Activated gamma-delta T cell (primary cell): ENCODE measurements around the gene RHBDL1.
A peak's percentile ranks its signal among the peaks of the same experiment; 100 is the strongest.
"Not testable (repeated sequence)": the region's sequence is repeated elsewhere in the genome, so short reads cannot be mapped to it uniquely, and the experiment has no call there.

ENCODE experiments used
- DNase-seq: peaks from one replicate; lab custom pipeline; 2025; lab: John Stamatoyannopoulos, UW

RHBDL1 gene

DNA sequence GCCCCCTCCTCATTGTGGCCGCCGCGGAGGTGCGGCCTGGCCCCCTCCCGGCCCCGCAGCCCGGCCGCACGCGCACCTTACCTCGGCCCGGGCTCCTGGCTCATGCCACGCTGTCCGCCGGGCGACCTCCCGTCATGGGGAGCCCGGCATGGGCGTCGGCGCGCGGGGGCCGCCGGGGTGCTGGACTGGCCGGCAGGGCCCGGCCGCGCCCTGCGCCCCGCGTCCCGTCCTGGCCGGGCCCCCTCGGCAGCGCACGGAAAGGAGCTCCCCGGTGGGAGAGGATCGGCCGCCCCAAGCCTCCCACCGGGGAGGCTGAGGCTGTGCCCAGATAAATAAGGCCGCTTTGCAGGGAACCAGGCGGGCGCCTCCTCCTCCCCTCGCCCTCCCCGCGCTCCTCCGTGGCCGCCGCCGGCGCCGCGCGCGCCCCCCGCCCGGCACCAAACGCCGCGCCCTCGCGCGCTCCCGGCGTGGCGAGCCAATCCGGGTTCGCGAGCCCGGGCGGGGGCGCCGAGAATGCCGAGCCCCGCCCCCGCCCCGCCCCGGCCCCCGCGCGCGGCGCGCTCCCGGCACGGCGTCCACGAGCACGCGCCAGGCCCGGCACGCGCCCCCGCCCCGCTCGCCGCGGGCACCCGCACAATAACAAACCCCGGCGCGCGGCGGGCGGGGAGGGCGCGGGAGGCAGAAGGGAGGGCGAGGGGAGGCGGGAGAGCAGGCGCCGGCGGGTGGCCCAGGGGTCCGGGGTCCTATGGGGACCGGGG lies 30.1 kb downstream of the RHBDL1 start, which contains the start of gene FBXL16:
TSS of gene FBXL16 (minus strand) at position 371 of the 758 bp plus-strand sequence. CDS start 8,396 bp downstream, outside the sequence.
- DNase-seq = no peak

DNA sequence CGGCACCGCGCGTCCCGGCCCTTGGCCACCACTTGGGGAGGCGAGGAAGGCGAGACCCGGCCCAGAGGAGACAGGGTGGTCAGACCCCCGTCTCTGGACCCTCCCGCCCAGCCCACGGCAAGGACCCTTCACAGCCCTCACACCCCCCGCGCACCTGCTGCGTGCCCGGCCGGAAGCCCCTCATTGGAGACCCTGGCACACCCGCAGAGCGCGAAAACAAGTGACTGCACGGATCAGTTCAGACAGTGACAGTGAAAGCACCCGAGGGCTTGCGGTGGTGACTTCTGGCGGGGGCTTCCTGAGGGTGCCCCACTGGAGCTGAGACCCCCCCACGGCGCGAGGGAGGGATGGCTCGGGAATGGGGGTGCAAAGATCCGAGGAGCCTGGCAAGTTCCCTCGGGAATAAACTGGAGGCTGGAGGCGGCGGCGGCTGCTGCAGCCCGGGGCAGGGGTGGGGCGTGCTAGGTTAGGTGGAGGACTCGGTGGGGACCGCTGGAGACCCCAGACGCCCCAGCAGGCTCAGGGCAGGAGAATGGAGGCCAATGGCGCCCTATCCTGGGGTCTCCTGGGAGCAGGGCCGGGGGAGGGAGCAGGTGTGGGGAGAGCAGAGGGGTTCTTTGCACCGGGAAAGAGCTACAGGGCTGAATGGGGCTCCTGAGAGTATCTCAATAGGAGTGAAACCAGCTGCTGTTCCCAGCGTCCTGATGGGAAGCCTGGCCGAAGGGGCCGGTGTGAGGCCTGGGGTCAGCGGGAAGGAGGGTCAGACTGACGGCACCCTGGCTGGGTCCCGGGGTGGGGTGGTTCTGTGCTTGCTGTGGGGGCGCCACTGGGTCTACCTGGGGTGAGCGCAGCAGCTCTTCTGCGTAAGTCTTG lies 31.0 kb downstream of the RHBDL1 start:
- no peak for DNase-seq

DNA sequence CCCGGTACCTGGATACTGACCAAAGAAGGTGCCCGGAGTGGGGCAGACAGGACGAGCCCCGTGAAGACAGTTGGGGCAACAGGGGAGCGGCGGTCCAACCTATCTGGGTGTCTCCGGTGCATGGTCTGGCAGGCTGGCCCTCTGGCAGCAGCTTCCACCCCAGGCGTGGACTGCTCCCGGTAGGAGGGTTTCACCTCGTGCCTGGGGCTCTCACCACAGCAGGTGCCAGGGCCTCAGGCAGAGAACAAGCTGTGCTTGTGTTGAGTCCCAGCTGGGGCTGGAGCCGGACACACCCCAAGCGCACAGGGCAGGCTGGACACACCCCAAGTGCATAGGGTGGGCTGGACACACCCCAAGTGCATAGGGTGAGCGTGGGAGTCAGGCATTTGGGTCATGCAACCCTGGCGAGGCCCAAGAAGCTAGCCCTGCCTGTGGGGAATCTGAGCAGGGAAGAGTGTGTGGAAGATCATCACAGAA lies 31.6 kb downstream of the RHBDL1 start:
- DNase-seq = no peak

DNA sequence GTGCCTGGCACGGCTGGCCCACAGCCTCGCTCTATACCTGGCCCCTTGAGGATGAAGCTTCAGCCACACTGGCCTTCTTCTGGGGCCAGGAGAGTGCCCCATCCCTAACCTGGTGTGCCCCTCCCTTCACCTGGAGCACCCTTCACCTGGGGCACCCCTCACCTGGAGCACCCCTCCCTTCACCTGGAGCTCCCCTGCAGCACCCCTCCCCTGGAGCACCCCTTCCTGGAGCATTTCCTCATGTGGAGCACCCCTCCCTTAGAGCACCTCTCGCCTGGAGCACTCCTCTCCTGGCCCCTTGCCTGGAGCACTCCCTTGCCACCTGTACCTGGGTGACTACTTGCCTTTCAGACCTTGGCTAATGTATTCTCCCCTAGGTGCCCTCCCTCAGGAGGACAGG lies 32.5 kb downstream of the RHBDL1 start:
- no peak for DNase-seq

DNA sequence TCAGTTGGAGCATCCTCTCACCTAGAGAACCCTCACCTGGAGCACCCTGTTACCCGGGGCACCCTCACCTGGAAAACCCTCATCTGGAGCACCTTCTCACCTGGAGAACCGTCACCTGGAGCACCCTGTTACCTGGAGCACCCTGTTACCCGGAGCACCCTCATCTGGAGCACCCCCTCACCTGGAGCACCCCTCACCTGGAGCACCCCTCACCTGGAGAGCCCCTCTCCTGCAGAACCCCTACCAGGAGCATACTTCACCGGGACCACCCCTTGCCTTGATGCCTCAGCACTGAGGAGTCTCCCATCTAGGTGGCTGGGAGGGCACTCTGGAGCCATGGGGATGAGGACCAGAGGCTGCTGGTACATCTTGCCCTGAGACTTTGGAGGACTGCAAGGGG lies 33.5 kb downstream of the RHBDL1 start:
- DNase-seq = no peak

DNA sequence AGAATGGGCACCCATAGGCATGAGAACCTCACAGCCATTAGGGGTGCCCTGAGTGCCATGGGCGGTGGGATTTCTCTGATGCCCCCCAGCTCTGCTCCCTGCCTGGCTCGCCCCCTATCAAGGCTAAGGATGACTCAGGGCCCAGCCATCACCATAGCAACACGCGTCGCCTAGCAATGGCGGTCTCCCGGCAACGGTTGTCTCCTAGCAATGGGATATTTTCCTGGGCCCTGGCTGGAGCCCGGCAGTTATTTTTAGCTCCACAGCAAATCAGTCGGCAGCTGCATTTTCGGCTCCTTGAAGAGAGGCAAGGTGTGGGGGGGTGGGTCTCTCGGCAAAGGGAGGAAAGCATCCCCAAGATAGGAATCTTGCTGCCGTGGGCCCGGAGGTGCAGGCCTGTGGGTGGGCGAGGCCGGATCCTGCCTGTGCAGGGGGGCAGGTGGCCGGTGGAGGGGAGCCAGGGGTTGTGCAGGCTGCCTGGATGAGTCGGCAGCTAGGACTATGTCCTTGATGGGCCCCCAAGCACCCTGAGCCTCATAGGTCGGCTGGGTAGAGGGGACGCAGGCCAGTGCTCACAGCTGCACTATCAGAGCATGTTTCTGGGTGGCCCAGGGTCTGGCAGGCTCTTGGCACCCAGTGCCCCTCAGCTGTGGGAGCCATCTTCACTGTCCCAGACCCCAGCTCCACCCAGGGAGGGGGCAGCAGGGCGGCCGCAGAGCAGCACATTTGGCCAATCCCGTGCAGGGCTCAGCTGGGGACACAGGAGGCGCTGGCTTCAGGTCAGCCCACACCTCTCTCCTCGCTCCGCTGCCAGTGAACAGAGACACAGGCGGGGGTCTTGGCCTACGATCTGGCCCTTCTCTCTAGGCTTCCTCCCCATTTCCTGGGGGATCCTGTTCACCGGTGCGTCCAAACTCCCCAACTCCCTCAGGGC lies 34.4 kb downstream of the RHBDL1 start:
- DNase-seq = no peak

DNA sequence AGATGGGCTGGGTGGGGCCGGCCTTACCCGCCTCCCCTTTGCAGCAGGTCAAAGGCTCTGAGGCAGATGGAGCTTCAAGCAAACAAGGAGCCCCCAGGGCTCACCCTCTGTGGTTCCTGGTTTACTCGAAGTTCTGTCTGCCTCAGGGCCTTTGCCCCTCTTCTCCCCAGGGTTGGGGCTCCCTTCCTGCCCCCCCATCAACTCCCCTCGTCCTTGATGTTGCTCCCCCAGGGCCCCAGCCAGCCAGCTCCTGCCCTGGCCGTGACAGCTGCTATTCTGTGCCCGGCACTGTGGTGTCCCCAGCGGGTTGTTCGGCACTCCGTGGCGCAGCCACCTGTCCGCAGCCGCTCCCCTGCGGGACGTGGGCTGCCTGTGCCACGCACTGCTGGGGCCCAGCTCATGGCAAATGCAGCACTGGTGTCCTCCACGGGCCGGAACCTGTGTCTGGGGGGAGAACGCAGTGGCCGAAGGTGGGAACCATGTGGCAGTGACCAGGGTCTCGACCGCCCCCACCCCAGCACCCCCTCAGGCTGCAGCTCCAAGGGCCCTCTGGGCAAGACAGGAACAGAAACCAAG lies 35.1 kb downstream of the RHBDL1 start:
- no peak for DNase-seq

DNA sequence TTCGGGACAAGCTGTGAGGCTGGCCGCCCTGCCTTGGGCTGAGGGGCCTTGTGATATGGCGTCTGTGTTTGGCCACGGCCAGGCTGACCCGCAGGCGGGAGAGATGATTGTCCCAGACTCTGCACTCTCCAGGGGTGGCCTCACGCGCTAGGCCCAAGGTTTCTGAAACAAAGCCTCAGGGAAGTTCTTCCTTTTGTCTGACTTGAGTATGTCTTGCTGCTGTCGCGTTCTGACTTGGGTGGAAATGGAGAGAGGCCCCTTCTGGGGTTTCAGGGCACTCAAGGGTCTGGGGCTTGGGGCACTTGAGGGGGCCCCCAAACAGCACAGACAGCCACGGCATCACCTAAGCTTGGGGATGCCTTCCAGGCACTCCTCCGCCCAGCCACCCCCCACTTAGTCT lies 35.6 kb downstream of the RHBDL1 start:
- DNase-seq = no peak

DNA sequence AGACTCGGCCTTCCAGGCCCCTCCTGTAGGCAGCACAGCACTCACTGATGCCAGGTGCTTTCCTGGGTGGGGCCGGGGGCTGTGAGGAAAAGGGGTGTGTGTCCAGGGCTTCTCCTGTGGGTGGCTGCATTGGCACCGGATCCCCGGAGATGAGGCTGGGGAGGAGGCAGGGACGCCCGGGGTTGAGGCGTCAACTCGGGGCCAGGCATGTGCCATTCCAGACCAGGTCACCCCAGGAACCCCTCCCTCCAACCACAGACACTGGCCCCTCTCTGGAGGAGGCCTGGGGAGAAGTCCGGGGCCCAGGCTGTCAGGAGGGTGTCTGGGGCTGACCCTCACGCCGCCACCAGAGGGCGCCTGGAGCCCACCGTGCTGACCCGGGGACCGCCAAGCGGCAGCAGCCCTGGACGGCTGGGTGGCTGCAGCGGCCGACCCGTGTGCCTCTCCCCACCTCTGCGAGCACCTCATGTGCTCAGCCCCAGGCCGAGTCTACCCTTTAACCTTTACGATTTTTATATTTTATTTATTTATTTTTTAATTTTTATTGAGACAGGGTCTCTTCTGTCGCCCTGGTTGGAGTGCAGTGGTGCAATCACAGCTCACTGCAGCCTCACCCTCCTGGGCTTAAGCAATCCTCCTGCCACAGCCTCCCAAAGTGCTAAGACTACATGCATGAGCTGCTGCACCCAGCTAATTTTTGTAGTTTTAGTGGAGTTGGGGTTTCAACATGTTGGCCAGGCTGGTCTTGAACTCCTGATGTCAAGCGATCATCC lies 36.3 kb downstream of the RHBDL1 start:
- DNase-seq = peak; percentile 64

DNA sequence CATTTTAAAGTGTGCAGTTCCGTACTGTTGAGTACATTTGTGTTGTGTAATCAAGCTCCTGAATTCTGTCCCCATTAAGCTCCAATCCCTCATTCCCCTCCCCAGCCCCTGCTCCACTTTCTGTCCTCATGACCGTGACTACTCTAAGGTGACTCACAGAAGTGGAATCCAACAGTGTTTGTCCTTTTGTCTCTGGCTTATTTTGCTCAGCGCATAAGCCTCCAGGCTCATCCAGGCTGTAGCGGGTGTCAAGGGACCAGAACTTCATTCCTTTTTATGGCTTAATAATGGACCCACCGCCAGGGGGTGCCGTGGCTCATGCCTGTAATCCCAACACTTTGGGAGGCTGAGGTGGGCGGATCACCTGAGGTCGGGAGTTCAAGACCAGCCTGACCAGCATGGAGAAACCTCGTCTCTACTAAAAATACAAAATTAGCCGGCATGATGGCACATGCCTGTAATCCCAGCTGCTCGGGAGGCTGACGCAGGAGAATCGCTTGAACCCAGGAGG lies 37.3 kb downstream of the RHBDL1 start:
- DNase-seq = not testable (repeated sequence)

DNA sequence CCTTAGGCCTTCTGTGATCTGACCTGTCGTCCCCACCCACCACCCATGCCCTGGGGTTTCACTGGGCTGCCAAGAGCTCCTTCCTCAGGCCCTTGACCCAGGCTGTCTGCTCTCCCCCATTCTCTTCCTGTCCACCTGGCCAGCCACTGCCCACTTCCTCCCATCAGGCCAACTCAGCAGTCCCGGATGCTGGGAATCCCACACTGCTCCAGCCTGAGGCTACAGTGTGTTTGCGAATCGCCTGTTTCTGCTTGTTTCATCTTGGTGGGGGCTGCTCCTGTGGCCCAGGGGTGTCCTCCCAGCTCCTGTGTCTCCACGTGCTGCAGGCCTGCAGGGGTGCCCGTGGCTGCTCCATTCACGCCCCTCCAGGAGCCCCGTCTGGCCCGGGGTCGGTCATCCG lies 38.6 kb downstream of the RHBDL1 start:
- DNase-seq = no peak

DNA sequence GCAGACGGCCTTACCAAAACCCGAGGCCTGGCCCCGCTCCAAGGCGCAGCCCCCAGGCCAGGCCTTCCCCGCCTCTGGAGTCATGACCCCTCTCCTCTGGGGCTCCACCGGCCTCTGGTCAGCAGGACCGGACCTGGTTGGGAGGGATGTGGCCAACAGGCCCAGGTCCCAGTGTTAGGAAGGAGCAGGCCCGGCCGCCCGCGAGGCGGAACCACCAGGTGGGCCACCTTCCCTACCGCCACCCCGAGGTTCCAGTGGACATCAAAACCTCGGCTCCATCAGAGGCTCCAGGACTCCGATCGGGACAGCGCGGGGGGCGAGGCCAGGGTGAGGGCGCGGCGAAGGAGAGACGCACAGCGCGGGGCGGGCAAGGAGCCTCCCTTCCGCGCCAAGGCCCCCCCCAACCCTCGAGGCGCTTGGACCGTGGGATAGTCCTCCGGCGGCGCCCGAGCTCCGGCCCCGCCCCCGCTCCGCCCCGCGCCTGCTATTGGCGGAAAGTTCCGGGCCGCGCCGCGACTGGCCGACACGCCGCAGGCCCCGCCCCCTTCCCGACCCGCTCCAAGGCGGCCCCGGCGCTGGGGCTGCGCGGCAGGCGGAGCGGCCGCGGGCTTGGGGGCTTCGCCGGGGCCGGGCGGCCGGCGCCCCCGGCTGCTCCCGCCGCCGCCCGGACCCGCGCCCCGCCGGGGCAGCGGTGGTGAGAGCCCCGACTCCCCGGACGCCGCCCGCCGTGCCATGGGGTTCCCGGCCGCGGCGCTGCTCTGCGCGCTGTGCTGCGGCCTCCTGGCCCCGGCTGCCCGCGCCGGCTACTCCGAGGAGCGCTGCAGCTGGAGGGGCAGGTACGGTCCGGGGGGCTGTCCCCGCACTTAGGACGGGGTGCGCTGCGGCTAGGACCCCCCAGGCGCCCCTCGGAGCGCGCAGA lies 39.3 kb downstream of the RHBDL1 start, which contains the start of gene METRN:
TSS of gene METRN (plus strand) at position 561 of the 919 bp plus-strand sequence. CDS start at position 733, 172 bp downstream.
- peak; percentile 81 for DNase-seq

DNA sequence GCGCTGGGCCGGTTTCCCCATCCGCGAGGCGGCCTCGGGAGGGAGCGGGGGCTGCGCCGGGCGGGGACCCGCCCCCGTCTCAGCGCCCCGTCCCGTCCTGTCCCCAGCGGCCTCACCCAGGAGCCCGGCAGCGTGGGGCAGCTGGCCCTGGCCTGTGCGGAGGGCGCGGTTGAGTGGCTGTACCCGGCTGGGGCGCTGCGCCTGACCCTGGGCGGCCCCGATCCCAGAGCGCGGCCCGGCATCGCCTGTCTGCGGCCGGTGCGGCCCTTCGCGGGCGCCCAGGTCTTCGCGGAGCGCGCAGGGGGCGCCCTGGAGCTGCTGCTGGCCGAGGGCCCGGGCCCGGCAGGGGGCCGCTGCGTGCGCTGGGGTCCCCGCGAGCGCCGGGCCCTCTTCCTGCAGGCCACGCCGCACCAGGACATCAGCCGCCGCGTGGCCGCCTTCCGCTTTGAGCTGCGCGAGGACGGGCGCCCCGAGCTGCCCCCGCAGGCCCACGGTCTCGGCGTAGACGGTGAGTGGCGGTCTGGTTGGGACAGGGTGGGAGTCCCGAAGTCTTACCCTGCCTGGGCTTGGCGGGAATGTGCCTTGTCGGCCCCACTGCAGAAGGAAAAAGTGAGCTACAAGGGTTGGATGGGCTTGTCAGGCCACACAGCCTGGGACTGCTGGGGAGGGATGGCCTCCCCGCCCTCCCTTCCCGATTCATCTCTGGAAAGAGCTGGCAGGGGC lies 40.2 kb downstream of the RHBDL1 start:
- DNase-seq = no peak

DNA sequence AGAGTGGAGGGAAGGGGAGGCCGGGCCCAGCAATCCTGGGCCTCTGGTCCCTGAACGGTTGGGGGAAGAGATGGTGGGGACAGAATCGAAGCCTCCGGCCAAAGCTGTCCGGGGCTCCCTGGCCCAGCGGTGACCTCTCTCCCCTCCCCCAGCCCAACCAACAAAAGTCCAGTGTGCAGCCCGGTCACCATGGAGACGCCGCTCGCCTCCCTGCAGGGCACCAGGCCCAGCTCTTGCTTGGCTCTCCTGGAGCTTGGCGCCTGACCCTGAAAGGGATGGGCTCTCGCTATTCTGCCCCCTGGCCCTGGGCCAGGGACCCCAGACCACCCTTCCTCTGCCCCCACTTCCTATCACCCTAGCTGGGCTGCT lies 40.7 kb downstream of the RHBDL1 start:
- DNase-seq = no peak

DNA sequence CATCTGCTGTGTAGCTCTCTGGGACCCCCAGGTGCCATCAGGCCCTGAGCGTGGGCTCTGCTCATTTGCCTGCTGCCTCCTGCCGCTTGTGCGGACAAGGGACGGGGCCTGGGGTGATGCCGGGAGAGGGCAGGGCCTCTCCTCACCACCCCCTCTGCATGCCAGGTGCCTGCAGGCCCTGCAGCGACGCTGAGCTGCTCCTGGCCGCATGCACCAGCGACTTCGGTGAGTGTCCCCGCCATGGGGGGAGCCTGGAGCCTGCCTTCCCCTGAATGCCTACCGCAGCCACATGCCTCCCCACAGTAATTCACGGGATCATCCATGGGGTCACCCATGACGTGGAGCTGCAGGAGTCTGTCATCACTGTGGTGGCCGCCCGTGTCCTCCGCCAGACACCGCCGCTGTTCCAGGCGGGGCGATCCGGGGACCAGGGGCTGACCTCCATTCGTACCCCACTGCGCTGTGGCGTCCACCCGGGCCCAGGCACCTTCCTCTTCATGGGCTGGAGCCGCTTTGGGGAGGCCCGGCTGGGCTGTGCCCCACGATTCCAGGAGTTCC lies 41.4 kb downstream of the RHBDL1 start:
- DNase-seq = no peak

DNA sequence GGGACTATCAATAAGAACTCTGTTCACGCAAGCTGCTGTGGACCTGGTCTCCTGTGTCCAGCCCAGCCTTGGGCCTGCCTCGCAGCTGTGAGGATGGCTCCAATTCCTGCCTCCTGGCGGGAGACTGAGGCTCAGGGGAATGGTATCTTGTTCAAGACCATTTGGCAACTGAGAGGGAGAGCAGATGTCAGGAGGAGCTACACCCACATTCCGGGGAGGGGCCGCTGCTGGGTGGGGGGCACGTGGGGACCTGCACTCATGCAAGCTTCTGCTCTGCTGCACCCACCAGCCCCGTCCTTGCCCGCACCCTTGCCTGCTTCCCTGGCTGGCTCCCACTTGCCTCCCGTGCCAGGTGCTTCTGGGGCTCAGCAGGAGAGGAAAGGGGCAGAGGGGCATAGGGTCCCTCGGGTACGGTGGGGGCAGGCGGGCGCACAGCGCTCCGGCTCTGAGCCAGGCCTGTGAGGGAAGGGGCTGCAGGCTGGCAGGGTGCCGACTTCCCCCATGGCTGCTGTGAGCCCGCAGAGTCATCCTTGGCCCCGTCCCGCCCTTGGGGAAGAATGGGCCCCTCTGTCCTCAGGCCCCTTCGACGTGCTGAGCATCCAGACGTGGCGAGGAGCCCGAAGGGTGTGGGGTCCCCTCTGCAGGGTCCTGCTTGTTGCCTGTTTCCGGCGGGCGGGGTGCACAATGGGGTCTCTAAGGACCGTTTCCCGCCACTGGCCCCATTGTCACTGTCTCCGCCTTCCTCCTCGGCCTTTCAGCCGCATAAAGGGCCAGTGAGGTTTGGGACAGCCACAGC lies 42.2 kb downstream of the RHBDL1 start:
- DNase-seq = no peak

DNA sequence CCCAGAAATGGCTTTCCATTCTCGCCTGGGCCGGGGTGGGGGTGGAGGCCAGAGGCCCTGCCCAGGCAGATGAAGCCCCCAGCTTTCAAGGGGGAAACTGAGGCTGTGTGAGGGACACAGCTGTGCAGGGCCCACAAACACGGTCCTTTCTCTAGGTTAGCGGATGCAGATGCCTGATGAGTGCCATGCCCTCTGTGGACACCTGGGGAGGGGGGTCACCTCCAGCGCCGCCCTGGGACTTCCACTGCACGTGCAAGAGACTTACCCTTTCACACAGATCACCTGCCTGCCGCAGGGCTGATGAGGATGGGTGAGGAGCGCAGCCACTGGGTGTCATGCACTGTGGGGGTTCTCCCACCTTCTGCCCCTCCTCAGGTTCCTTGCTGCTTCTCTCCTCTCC lies 42.9 kb downstream of the RHBDL1 start:
- no peak for DNase-seq
